CD4-positive, alpha-beta T cell treated with Interleukin-15 for 1 hour (primary cell): Measurements from ENCODE around the gene USE1.

Source experiments
- DNase-seq: peaks from one replicate; pipeline ENCODE4 v3.0.0-alpha.2; 2020

Gene USE1

DNA sequence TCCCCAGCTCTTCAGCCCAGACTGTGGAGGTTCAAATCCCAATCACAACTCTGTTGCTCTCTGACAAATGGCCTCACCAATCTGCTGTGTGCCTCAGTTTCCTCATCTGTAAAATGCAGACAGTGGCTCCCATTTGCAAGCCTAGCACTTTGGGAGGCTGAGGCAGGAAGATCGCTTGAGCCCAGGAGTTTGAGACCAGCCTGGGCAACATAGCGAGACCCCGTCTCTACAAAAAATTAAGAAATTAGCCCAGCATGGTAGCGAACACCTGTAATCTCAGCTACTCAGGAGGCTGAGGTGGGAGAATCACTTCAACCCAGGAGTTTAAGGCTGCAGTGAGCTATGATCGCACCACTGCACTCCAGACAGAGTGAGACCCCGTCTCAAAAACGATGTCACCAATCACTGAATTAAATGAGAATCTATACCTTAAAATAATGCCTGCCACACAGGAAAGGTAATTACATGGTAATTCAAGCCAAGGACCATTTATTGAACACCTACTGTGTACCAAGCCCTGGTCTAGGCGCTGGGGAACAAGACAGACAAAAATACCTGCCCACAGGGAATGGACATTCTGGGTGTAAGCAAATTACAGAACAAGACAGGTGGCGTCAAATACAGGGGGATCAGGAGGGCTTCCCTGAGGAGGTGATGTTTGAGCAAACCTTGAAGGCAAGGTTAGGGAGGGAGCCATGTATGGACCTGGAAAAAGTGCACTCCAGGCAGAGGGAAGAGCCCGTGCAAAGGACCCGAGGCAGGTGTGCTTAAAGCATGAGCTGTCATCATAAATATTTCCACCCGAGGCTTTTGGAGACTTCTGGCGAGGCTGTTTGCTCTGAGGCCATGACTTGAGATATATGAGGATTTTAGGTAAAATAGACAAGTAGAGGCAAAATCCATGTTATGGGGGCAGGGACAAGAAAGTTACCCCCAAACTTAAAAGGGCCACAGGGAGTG is 22.9 kb downstream of the USE1 start:
- DNase-seq, result no peak

DNA sequence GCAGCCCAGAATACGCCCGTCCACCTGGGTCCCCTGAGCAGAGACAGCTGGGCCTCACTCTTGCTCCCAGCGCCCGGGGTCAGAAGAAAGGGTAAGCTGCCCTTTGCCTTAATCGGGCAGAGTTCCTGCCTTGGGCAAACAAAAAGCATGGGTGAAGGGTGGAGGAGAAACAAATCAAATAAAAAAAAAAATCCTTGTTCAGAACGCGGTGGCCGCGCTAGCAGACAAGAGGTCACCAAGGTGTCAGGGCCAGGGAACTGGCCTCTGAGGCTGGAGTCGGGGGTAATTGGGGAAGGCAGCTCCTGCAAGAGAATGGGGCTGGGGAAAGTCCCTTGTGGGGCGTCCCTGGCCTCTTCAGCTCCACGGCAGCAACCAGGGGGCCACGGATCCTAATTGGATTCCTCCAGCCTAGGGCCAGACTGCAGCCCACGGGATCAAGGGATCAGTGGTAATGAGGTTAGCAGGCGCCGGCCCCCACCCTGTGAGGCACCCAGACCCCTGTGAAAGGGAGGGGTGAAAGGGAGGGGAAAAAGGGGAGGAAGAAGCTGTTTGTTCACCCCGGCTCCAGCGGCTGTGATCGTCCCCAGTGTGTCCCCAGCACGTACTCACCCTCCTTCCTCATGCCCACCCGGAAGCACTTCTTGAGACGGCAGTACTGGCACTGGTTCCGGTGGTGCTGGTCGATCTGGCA is 25.1 kb downstream of the USE1 start:
- DNase-seq, result no peak

DNA sequence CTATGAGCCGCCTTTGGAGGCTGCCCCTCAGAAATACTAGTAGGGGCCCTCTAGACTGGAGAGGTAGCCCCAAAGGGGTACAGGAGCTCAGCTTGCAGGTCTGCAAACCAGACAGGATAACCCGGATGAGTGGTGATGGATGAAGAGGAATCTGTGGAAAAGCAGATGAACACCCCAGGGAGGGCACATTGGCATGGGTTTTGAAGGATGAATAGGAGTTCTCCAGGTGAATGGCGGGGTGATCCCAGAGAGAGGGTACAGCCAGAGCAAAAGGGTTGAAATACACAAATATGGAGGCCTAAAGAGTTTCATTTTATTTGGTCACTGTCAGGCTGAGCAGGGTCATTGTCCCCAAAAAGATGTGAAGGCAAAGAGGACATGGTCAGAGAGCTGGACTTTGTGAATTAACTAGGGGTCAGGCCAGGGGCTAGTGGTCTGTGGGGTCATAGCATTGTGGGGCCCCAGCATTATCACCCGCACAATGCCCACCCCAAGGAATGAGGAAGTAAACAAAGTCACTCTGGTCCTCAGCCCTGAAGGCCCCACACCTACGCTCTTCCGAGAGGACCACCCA is 25.8 kb downstream of the USE1 start:
- no peak for DNase-seq

DNA sequence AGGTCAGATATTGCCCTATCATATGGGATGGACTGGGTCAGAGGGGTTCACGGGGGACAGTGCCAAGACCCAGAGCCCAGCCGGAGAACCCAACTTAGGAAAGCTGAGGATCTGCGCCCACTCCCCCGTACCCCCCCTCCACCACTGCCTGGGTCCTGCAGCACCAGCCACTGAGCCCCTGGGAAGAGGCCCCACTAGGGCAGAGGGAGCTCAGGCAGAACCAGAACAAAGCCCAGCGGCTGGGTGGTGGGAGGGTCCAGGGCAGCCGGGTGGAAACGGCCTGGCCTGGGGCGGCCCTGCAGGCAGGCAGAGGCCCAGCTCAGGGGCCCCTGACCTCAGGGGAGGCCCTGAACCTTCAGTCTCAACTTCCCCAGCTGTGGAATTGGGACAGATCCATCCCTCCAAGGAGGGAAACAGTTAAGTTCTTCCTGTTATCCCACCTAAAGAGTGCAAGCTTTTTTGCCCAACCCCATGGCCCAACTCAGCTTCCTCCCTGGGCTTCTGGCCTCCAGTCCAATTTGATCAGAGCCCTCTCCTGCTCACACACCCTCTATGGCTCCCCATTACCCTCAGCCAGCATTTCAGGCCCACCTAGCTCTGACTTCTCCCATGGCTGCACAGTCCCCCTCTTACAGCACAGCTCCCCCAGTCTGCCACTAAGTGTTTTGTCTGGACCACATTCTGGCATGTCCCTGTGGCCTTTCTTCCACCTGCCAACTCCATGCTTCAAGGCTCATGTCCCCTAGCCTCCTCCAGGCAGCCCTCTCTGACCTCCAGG is 27.5 kb downstream of the USE1 start:
- no peak for DNase-seq

DNA sequence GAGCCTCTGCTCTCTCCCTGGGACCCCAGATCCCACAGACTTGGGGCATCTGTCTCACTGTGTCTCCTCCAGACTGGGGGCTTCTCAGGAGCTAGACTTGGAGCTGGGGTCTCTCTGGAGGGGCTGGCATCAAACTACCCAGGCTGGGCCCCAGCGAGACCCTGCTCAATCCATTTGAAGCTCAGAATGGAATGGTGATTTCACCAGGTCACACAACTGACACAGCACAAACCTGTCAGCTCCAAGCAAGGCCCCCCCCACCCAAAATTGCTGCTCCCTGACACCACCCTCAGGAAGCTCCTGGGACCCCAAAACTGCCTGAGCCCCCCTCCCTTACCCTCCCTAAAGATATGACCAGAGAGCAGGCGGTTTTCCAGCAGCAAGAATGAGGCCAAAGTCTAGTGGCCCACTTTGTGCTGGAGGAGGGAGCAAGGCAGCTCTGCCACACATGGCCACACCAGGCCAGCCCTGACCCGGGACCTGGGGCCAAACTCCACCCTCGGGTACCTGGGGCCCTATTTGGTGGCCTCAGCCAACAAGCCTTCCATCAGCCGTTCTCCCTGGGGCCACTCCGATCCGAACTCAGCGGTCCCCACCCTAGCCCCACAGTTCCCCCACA is 28.2 kb downstream of the USE1 start:
- no peak for DNase-seq

DNA sequence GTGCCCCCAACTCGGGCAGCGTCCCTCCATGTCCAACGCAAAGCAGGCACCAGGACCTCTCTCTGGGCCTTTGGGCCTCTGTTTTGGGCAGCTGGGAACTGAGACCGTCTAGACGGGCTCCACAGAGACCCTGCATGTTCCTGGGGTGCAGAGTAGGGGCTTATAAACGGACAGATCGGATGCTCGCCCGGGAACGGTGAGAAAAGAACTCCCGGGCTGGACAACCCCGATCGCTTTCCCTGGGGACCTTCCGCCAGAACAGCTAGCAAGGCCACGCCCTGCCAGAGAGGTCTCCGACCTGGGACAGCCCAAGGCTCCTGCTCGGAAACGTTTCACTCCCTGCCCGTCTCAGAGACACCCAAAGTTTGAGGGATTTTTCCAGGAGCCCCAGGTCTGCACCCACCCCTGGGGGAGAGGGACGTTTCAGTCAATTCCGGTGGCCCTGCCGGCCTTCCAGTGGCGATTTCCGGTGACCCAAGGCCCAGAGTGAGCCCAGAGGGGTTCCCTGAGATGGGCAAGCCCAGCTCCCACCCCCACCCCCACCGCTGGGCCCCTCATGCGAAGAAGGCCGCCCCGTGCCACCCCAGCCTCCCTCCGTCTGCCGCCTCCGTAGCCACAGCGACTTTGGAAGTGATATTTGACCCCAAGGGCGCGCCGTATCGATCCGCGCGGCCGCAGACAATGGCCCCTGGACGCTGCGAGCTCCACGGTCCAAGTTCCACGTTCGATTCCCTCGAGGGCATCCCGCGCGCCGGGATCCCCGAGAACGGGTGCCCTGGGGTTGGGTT is 28.9 kb downstream of the USE1 start:
- no peak for DNase-seq

DNA sequence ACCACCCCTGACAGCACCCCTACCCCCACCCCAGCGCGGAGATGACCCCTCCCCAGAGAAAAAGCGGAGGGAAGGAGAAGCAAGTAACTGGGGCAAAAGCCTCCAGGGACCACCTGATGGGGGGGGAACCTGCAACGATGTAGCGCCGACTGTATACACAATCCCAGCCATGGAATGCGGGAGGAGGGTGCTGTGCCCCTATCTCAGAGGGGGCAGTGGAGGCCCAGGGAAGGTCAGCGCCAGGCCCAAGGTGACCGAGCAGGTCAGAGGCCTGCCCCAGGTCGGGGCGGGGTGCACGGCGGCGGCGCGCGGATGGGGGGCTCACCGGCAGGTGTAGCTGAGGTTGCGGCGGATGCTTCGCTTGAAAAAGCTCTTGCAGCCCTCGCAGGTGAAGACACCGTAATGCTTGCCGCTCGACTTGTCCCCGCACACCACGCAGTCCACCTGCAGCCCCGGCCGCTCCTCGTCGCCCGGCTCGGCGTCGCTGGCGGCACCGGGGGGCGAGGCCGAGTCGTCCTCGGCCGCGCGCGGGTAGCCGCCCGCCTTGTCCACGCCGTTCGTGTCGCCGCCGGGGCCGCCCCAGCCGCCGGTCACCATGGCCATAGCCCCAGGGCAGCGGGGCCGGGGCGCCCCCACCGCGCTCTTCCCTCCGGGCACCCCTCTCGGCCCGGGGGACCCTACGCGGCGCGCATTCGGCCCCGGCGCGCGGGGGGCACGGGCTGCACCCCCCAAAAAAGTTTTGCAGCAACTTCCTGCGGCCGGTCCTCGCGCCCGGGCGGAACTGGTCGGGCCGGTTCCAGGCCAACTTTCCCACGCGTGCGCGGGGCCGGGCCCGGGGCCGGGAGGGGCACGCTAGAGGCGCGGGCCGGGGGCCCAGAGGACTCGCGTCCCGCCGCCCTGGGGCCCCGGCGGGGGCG is 29.7 kb downstream of the USE1 start:
- DNase-seq, result no peak

DNA sequence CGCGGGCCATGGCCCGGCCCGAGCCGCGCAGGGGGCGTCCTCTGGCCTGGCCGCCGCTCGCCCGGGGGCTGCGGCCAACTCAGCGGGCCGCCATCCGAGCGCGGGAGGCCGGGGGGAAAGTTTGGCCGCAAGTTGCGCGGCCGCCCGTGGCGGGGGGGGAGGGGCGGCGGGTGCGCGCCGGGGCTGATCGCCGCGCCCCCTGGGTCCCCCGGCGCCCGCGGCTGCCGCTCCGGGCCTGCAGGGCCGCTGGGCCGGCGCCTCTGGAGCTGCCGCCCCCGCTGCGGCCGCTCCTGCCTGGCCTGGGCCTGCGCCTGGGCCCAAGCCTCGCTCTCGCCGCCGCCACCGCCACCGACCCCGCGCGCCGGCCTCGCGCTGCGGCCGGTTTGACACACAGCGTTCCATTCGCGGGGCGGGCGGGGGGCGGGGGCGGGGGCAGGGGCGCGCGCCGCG is 30.4 kb downstream of the USE1 start, which contains the start of gene NR2F6:
Gene NR2F6, minus strand, starts transcription at position 385 of the 450 bp plus-strand sequence. CDS start 699 bp downstream, outside the sequence.
- DNase-seq, result no peak

DNA sequence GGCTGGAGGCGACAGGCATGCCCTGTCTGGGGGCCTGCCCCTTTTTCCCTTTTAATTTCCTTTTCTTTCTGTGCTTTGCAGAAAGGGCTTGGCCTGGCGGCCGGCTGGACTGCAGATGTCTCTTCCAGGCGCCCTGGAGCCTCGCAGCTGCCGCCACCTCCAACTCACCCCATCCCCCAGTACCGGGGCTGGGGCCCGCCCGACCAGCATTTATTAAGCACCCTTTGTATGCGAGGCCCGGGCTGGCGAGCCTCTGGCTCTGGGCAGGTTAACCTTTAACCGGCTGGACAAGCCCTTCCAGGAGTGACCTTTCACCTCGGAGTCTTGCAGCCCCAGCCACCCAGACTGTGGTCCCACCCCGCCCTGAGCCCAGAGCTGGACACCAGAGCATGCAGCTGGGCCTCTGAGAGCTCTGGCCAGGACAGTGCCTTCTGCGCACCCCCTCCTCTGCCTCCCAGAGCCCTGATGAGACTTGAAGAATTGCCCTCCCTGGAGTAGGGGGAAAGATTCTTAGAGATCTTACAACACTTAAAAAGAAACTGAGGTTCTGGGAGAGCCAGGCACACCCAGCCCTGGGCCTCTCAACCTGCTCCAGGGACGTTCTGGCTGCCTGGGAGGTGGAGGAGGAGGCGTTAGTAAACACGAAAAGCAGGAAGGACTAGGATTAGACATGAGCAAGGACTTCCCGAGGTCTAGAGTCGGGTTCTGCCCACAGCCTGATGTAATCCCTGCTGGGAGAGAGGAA is 31.7 kb downstream of the USE1 start:
- DNase-seq, result no peak

DNA sequence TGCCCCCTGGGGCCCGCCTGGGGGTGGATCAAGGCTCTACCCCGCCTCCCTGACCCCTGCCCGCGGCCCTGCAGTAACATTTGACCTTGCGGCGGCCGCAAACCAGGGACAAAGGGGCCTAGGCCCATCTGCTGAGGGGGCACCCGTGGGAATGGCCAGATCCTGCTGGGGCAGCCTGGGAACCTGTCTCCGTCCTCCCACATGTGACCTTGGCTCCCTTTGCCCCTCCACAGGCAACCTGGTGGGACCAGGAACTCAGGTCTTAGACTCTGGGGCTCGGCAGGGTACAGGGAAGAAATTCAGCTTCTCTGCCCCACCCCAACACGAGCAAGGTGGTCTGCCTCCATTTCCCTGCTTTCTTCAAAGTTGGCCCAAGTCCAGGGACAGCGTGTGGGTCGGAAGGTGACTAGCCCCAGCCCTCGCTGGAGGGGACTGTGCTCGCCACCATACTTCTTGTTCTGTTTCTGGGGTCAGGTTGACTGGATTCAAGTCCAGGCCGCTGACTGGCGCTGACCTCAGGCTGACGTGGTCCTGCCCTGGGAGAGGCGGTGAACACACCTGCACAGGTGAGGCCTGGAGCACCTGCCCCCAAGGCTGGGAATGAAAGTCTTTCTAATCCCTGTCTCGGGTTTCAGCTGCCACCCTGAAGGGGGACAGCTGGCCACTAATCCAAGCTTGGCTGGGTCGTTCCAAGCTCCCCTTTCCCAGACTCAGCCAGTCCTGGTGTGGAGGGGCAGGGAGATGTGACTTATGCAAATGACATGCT is 33.0 kb downstream of the USE1 start:
- no peak for DNase-seq

DNA sequence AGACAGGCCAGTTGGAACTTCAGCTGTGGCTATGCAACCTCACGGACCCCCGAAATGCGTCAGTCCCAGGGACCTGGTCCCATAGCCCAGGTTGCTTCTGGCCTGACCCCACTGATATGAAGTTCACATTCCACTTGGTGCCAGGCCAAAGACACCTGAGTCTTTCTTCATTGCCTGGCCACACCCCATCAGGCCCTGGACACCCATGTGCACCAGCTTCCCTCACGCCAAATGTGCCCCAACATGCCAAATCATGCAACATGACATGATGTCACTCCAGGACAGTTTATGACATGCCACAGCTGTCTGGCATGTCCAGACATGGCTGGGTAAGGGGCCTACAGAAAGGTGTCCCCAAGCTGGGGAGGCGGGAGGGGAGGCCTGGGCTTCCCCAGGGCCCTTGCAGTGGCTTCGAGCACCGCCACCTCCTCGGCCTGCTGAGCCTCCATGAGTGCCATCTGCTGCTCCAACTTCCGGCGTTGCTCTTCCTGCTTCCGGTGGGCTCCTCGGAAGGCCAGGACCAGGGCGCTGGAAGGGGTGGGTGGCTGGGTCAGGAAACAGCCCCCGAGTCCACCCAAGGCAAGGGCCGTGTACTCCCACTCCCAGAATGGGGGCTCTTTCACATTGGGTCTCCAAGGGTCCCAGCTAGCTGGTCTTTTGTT is 34.9 kb downstream of the USE1 start:
- DNase-seq, result no peak

DNA sequence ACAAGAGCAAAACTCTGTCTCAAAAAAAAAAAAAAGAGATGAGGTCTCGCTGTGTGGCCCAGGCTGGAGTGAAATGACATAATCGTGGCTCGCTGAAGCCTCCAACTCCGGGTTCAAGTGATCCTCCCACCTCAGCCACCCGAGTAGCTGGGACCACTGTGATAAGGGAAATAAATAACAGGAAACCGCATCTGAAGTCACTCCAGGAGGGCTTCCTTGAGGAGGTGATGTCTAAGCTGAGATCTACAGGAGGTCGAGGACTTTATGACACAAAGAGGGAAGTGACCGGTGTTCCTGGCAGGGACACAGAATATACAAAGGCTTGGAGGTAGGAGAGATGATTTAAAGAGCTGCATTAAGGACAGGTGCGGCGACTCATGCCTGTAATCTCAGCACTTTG is 39.5 kb downstream of the USE1 start:
- DNase-seq, result no peak

DNA sequence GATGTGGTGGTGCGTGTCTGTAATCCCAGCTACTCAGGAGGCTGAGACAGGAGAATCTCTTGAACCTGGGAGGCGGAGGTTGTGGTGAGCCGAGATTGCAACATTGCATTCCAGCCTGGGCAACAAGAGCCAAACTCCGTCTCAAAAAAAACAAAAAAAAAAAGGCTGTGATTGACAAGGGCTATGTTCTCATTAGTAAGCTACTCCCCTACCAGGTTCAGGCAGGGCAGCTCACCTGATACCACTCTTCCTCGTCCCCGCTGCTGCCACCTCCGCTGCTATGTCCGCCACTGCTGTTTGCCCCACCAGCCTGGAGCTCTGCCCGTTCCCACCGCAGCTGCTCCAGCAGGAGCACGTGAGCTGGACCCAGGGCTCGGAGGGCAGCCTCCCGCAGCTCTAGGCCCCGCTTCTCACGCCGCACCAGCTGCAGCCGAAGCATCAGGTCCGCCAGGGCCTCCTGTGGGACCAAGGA is 40.0 kb downstream of the USE1 start:
- DNase-seq, result no peak

DNA sequence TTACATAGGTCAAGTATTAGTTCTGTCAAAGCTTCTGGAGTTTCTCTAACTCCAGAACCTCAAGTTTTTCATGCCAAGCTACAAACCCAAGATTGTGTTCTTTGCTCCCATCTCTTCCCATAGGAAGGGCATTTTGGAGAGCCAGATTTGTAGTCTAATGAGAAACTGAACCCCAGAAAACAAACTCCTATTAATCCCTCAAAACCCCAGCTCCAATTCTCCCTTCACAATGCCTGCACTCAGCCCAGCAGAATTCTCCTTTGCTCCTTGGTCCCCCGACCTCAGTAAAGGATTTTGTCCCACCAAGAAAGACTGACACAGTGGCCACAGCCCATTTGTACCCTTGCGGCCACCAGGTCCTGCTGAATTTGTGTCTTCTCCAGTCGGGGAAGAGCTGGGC is 41.0 kb downstream of the USE1 start:
- DNase-seq, result no peak

DNA sequence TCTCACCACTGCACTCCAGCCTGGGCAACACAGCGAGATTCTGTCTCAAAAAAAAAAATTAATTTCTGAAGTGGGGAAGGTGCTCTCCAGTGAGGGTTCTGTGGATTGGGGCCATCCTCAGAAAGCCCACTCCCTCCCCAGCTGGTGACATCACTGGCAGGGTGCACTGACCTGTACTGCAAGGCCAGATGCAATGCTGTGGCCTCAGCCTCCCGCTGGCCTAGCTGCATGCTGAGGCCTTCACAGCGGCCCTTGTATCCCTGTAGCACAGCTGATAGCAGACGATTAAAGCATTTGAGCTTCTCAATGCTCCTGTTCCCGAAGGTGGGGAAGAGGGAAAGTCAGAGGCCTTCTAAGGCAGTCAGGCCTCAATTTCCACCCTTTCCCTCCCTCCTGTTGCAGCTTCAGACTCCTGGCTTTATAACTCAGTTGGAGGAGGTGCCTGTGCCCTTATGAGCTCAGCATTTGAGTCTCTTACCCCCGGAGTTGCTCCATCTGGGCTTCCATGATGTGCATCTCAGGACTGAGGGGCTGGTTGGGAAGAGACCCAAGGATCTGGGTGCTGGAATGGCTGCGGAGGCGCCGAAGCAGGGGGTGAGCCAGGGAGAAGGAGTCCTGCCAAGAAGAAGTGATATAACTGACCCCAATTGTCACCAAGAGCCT is 44.1 kb downstream of the USE1 start:
- no peak for DNase-seq

DNA sequence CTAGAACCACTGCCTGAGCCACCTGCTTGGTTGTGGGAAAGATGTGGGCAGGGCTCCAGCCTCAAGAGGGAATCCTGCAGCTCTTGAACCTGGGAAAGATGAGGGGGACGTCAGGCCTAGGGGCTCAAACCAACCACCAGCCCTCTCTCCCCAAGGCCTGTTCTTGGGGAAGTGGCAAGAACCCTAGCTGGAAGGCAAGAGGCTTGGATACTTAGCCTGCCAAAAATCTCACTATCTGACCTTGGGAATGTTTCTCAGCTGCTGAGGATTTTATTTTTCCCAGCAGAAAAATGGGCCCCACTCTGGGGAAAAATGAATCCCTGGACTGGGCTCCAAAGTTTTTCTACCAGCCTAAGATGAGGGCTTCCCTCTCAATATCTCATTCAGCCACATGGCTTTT is 44.8 kb downstream of the USE1 start:
- DNase-seq, result no peak

DNA sequence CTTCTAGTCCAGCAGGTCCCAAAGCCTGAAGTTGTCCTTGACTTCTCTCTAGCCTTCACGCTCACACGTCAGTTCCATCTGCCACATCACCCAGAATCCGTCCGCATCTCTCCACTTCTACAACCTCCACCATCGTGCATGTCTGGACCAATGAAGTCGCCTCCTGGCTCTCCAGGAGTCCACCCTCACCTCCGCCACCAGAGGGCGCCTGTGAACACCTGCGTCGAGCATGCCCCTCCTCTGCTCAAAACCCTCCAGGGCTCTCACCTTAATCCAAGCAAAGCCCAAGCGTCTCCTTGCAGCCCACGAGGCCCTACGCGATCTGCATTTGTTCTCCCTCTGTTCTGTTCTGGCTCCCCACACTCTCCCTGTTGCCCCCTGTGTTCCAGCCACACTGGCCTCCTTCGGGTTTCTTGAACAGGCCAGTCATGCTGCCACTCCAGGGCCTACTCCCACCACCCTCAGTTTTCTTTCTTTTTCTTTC is 45.7 kb downstream of the USE1 start:
- DNase-seq, result peak; percentile 88
